IPS-11a (cell line): Measurements from ENCODE around the gene NELL2.

Experiments used
- H3K4me3 ChIP-seq: one replicate; pipeline ENCODE4 v1.5.1; 2013; ENCODE audit warnings: low read depth, low read length, control low read depth

NELL2 gene

DNA sequence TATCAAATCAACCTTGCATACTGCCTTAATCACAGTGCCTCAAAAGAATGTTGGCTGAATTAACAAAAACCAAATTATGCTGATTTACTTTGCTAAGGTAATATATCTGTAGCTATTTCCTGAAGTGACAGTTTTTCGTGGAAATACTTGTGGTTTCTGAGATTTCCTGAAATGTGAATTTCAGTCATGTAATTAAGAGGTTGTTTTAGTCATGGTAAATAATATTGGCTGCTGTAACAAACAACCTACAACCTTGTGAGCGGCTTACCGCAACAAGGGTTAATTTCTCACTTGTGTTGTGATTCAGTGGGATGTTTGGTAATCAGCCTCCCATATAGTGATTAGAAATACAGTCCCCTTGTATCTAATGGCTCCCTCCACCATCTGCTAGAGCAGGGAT is 387.9 kb downstream of the NELL2 start:
- no peak overlapping the region for H3K4me3 ChIP-seq

DNA sequence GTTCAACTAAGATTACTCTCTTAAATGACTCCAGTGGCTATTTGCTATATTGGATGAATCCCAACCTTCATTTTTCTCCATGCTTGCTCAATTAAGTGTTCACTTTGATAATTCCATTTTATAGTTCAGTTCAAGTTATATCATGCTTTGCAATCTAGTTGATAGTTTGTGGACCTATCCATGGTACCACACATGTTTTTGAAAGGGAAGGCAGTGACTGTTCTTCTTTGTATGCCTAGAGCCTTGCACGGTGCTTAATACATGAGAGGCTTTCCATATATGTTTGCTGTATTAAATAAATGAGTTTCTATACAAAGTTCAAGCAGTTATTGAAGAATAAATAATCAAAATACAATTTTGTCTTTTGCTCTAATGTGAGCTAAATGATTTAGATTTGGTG is 391.3 kb downstream of the NELL2 start:
- no peak overlapping the region for H3K4me3 ChIP-seq

GRCh38 chr12:44477331-44477980 is 398.7 kb downstream of the NELL2 start:
- no peak overlapping the region for H3K4me3 ChIP-seq

DNA sequence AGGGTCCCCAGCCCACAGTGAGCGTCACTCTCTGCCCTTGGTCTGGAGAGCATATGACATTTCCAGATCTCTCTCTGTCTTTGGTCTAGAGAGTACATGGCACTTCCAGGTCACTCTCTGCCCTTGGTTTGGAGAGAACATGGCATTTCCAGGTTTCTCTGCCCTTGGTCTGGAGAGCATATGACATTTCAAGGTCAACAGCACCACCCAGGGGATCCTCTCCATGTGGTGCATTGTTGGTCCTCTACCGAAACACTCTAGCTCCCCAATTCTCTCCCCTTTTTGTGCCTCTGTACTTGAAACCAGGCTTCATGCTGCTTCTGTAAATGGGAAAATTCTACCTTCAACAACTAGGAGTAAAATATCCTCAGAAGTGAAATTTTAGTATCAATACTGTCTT is 399.4 kb downstream of the NELL2 start:
- H3K4me3 ChIP-seq = no peak overlapping the region

DNA sequence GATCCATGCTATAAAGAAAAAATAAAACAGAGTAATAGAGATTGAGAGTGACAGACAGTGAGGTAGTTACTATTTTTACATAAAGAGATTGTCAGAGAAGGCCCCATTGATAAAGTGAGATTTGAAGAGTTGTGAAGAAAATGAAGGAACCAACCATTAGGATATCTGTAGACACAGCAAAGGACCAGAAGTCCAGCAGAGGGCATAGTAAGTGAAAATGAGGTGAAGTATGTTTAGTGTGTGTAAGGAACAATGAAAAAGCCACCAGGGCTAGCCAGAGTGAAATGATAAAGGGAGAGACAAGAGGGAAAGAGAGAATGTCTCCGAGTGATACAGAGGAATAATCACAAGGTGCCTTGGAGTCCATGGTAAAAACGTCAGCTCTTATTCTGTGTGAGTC is 411.0 kb downstream of the NELL2 start:
- no peak overlapping the region for H3K4me3 ChIP-seq

- no peak overlapping the region for H3K4me3 ChIP-seq
Observed at GRCh38 chr12:44464180-44464579, 411.9 kb downstream of the NELL2 start.

GRCh38 chr12:44462729-44463128 is 413.4 kb downstream of the NELL2 start:
- H3K4me3 ChIP-seq = no peak overlapping the region

- no peak overlapping the region for H3K4me3 ChIP-seq
Observed at GRCh38 chr12:44460261-44460660, 415.9 kb downstream of the NELL2 start.

- H3K4me3 ChIP-seq = no peak overlapping the region
Observed at GRCh38 chr12:44459569-44459968, 416.5 kb downstream of the NELL2 start.
